H9 (cell line): ENCODE data around the gene RAB31. TPM values are rescaled to one million over a fixed set of nuclear protein-coding genes. Genes with fewer than 3 reads are reported as not detected.

Source experiments
- DNase-seq: peaks from one replicate; pipeline ENCODE4 v3.0.0-alpha.2; 2017
- H2AFZ ChIP-seq: one replicate; pipeline ENCODE4 v1.6.1; 2013; ENCODE audit warnings: mild to moderate bottlenecking, low read length, control low read depth, moderate library complexity
- H2AK5ac ChIP-seq: 2 replicates; pipeline ENCODE4 v1.6.1; 2013; ENCODE audit warnings: low read length, control low read depth, mixed read lengths; ENCODE audit not compliant: insufficient read length
- H2BK120ac ChIP-seq: one replicate; pipeline ENCODE4 v1.6.1; 2013; ENCODE audit warnings: low read depth, mild to moderate bottlenecking, low read length, control low read depth, inconsistent platforms; ENCODE audit not compliant: poor library complexity, severe bottlenecking
- H2BK12ac ChIP-seq: 2 replicates; pipeline ENCODE4 v1.6.1; 2013; ENCODE audit warnings: low read length, control low read depth, mixed read lengths, low read depth; ENCODE audit not compliant: insufficient read length
- H2BK15ac ChIP-seq: 2 replicates; pipeline ENCODE4 v1.6.1; 2013; ENCODE audit warnings: low read depth, low read length, control low read depth
- H2BK20ac ChIP-seq: one replicate; pipeline ENCODE4 v1.6.1; 2013; ENCODE audit warnings: low read depth, mild to moderate bottlenecking, low read length, control low read depth, inconsistent platforms; ENCODE audit not compliant: poor library complexity, severe bottlenecking
- H2BK5ac ChIP-seq: 2 replicates; pipeline ENCODE4 v1.6.1; 2013; ENCODE audit warnings: low read length, control low read depth, mixed read lengths; ENCODE audit not compliant: insufficient read length
- H3K14ac ChIP-seq: 2 replicates; pipeline ENCODE4 v1.6.1; 2013; ENCODE audit warnings: low read length, control low read depth; ENCODE audit not compliant: insufficient read depth
- H3K18ac ChIP-seq: 2 replicates; pipeline ENCODE4 v1.6.1; 2013; ENCODE audit warnings: low read depth, mild to moderate bottlenecking, mixed read lengths, low read length, control low read depth; ENCODE audit not compliant: insufficient read length
- H3K23ac ChIP-seq: 2 replicates; pipeline ENCODE4 v1.6.1; 2013; ENCODE audit warnings: low read length, control low read depth, mixed read lengths, low read depth; ENCODE audit not compliant: insufficient read length
- H3K23me2 ChIP-seq: 2 replicates; pipeline ENCODE4 v1.6.1; 2013; ENCODE audit warnings: low read depth, mild to moderate bottlenecking, mixed read lengths, low read length, control low read depth; ENCODE audit not compliant: insufficient read length, poor library complexity, severe bottlenecking
- H3K27ac ChIP-seq: 2 replicates; pipeline ENCODE4 v1.5.1; 2013; ENCODE audit warnings: low read length, control low read depth, mixed read lengths, low read depth; ENCODE audit not compliant: insufficient read length
- H3K27me3 ChIP-seq: 2 replicates; pipeline ENCODE4 v1.6.1; 2013; ENCODE audit warnings: low read length, control low read depth, inconsistent platforms; ENCODE audit not compliant: insufficient read depth
- H3K4ac ChIP-seq: 2 replicates; pipeline ENCODE4 v1.6.1; 2013; ENCODE audit warnings: low read depth, mild to moderate bottlenecking, control low read depth, inconsistent platforms, low read length, moderate library complexity
- H3K4me1 ChIP-seq: 2 replicates; pipeline ENCODE4 v1.6.1; 2013; ENCODE audit warnings: low read length, control low read depth, inconsistent platforms; ENCODE audit not compliant: insufficient read depth
- H3K4me2 ChIP-seq: 2 replicates; pipeline ENCODE4 v1.6.1; 2013; ENCODE audit warnings: low read length, control low read depth, mixed read lengths; ENCODE audit not compliant: insufficient read length, insufficient read depth
- H3K56ac ChIP-seq: 2 replicates; pipeline ENCODE4 v1.6.1; 2013; ENCODE audit warnings: low read depth, mild to moderate bottlenecking, mixed read lengths, low read length, control low read depth; ENCODE audit not compliant: insufficient read length
- H3K79me1 ChIP-seq: 2 replicates; pipeline ENCODE4 v1.6.1; 2013; ENCODE audit warnings: low read depth, mild to moderate bottlenecking, moderate library complexity, low read length, control low read depth, inconsistent platforms; ENCODE audit not compliant: insufficient read depth, poor library complexity, severe bottlenecking
- H3K79me2 ChIP-seq: 2 replicates; pipeline ENCODE4 v1.6.1; 2013; ENCODE audit warnings: low read length, control low read depth, inconsistent platforms; ENCODE audit not compliant: insufficient read depth
- H3K9ac ChIP-seq: 2 replicates; pipeline ENCODE4 v1.6.1; 2013; ENCODE audit warnings: low read length, control low read depth, mixed read lengths; ENCODE audit not compliant: insufficient read length; ENCODE audit errors: extremely low read depth
- H3K9me3 ChIP-seq: one replicate; pipeline ENCODE4 v1.6.1; 2013; ENCODE audit warnings: low read depth, low read length, inconsistent platforms; ENCODE audit not compliant: control insufficient read depth
- H3T11ph ChIP-seq: one replicate; pipeline ENCODE4 v1.6.1; 2013; ENCODE audit warnings: mild to moderate bottlenecking, low read length, control low read depth, inconsistent platforms
- H4K20me1 ChIP-seq: one replicate; pipeline ENCODE4 v1.6.1; 2013; ENCODE audit not compliant: control insufficient read depth, insufficient read length, insufficient read depth
- H4K5ac ChIP-seq: 2 replicates; pipeline ENCODE4 v1.6.1; 2013; ENCODE audit warnings: low read depth, mild to moderate bottlenecking, mixed read lengths, low read length, control low read depth; ENCODE audit not compliant: insufficient read length
- H4K8ac ChIP-seq: replicated peaks from 2 replicates; pipeline ENCODE4 v1.6.1; 2013; ENCODE audit warnings: low read length, control low read depth, mixed read lengths, low read depth; ENCODE audit not compliant: insufficient read length
- H4K91ac ChIP-seq: 2 replicates; pipeline ENCODE4 v1.6.1; 2013; ENCODE audit warnings: low read depth, mild to moderate bottlenecking, moderate library complexity, mixed read lengths, low read length, control low read depth; ENCODE audit not compliant: insufficient read length
- H3K27ac Mint-ChIP-seq, 3 experiments: 2 replicates in 2 of 3; 3 replicates in 1 of 3; pipeline ENCODE4 v1.8.0; 2020 to 2021; ENCODE audit warnings: mixed read lengths in 3 of 3, mild to moderate bottlenecking in 1 of 3, moderate library complexity in 1 of 3
- H3K27me3 Mint-ChIP-seq: 2 replicates; pipeline ENCODE4 v1.8.0; 2021; ENCODE audit warnings: low read depth, mild to moderate bottlenecking, moderate library complexity, mixed read lengths
- H3K36me3 Mint-ChIP-seq, 3 experiments: 2 replicates in 2 of 3; 3 replicates in 1 of 3; pipeline ENCODE4 v1.8.0; 2020 to 2021; ENCODE audit warnings: low read depth in 3 of 3, mixed read lengths in 3 of 3; ENCODE audit not compliant: insufficient read depth in 1 of 3
- H3K4me1 Mint-ChIP-seq, 2 experiments: 2 replicates each; pipeline ENCODE4 v1.8.0; 2020; ENCODE audit warnings: mixed read lengths in 2 of 2
- H3K4me3 Mint-ChIP-seq, 2 experiments: 2 replicates in 1 of 2; 3 replicates in 1 of 2; pipeline ENCODE4 v1.8.0; 2020 to 2021; ENCODE audit warnings: mild to moderate bottlenecking in 2 of 2, mixed read lengths in 2 of 2, moderate library complexity in 1 of 2
- H3K9me3 Mint-ChIP-seq, 2 experiments: 2 replicates in 1 of 2; 3 replicates in 1 of 2; pipeline ENCODE4 v1.8.0; 2020; ENCODE audit warnings: mild to moderate bottlenecking in 2 of 2, mixed read lengths in 2 of 2, moderate library complexity in 1 of 2
- WGBS: extraction: QIAGEN DNeasy Blood & Tissue Kit; methylation state at CpG from one replicate; pipeline ENCODE4 v1.1.7; 2013; ENCODE audit warnings: missing lambda C conversion rate, low lambda C conversion rate, mixed read lengths; ENCODE audit not compliant: insufficient read length; ENCODE audit errors: extremely low coverage; 5-methylcytosine and 5-hydroxymethylcytosine counted together
- total RNA-seq: library from RNA; stranded (reverse); gene quantifications from 2 replicates; pipeline ENCODE4 v1.2.1, GENCODE V29; 2021
- TF ChIP-seq, protein P1 (sequence below): fragments of 200-600 bp; sonication (generic); conservative IDR thresholded peaks from 3 replicates; pipeline ENCODE4 v1.8.0; 2021; ENCODE audit warnings: antibody characterized with exemption, mild to moderate bottlenecking

The RAB31 gene
- total RNA-seq, 1 experiment from 2014 or later = 22.4 TPM

DNA sequence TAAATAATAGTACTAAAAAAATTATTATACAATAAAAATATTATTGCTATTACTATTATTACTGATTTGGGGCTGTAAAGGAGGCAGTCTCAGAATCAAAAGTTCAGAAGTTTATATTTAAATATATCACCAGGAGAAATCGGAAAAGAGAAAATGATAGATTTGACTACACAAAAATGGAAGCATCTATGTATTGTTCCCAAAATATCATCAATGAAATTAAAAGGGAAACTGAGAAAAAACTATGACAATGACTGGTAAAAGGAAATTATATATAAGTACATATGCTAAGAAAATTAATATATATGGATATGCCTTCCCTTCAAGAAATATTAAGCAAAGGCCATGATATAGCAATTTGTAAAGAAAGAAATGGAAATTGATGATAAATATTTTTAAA lies 170.0 kb downstream of the RAB31 start:
- H3K4me3 Mint-ChIP-seq = no peak overlapping the region
- no peak overlapping the region for H3K27ac Mint-ChIP-seq
- H3K14ac ChIP-seq = no peak overlapping the region
- peaks cover 9 to 14% of the 10 kb centered on the region in 2 experiments; a peak in 3 of 4 replicates for H3K4me1 Mint-ChIP-seq
- no peak overlapping the region for H2BK15ac ChIP-seq
- H3K27me3 ChIP-seq = no peaks in the 10 kb centered on the region
- WGBS = no CpG with 5 or more reads among the region's 1 CpG
- no peak overlapping the region for H4K5ac ChIP-seq
- TF ChIP-seq, protein P1, sequence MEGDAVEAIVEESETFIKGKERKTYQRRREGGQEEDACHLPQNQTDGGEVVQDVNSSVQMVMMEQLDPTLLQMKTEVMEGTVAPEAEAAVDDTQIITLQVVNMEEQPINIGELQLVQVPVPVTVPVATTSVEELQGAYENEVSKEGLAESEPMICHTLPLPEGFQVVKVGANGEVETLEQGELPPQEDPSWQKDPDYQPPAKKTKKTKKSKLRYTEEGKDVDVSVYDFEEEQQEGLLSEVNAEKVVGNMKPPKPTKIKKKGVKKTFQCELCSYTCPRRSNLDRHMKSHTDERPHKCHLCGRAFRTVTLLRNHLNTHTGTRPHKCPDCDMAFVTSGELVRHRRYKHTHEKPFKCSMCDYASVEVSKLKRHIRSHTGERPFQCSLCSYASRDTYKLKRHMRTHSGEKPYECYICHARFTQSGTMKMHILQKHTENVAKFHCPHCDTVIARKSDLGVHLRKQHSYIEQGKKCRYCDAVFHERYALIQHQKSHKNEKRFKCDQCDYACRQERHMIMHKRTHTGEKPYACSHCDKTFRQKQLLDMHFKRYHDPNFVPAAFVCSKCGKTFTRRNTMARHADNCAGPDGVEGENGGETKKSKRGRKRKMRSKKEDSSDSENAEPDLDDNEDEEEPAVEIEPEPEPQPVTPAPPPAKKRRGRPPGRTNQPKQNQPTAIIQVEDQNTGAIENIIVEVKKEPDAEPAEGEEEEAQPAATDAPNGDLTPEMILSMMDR = no peak
- no peak overlapping the region for H3K4ac ChIP-seq
- H3K9me3 Mint-ChIP-seq = no peaks in the 10 kb centered on the region
- no peak overlapping the region for H2BK12ac ChIP-seq
- no peaks in the 10 kb centered on the region for H3K79me2 ChIP-seq
- H2BK5ac ChIP-seq = no peak overlapping the region
- no peak overlapping the region for H4K91ac ChIP-seq
- H2AFZ ChIP-seq = no peak overlapping the region
- H3K56ac ChIP-seq = no peak overlapping the region
- no peak for DNase-seq
- H3K27ac ChIP-seq = no peak overlapping the region
- no peak overlapping the region for H3T11ph ChIP-seq
- no peak overlapping the region for H3K9ac ChIP-seq
- no peak overlapping the region for H2BK20ac ChIP-seq
- no peaks in the 10 kb centered on the region for H3K4me1 ChIP-seq
- no peak overlapping the region for H2BK120ac ChIP-seq
- no peak overlapping the region for H3K18ac ChIP-seq
- no peaks in the 10 kb centered on the region for H4K20me1 ChIP-seq
- no peaks in the 10 kb centered on the region for H3K36me3 Mint-ChIP-seq
- no peaks in the 10 kb centered on the region for H3K23me2 ChIP-seq
- no peaks in the 10 kb centered on the region for H3K9me3 ChIP-seq
- H4K8ac ChIP-seq = no peak overlapping the region
- no peaks in the 10 kb centered on the region for H3K79me1 ChIP-seq
- H3K4me2 ChIP-seq = no peak overlapping the region
- no peak overlapping the region for H2AK5ac ChIP-seq
- no peaks in the 10 kb centered on the region for H3K27me3 Mint-ChIP-seq
- no peak overlapping the region for H3K23ac ChIP-seq
